HG03196 (cell line): ENCODE data around the gene PIK3CA.
A peak's percentile ranks its signal among the peaks of the same experiment; 100 is the strongest.
"Not testable (repeated sequence)": the region's sequence is repeated elsewhere in the genome, so short reads cannot be mapped to it uniquely, and the experiment has no call there.

ENCODE experiments used
- ATAC-seq: cut with Tn5 transposase; IDR thresholded peaks from one replicate; pipeline ENCODE4 v1.9.1; 2021; ENCODE audit not compliant: unreplicated experiment

The PIK3CA gene

DNA sequence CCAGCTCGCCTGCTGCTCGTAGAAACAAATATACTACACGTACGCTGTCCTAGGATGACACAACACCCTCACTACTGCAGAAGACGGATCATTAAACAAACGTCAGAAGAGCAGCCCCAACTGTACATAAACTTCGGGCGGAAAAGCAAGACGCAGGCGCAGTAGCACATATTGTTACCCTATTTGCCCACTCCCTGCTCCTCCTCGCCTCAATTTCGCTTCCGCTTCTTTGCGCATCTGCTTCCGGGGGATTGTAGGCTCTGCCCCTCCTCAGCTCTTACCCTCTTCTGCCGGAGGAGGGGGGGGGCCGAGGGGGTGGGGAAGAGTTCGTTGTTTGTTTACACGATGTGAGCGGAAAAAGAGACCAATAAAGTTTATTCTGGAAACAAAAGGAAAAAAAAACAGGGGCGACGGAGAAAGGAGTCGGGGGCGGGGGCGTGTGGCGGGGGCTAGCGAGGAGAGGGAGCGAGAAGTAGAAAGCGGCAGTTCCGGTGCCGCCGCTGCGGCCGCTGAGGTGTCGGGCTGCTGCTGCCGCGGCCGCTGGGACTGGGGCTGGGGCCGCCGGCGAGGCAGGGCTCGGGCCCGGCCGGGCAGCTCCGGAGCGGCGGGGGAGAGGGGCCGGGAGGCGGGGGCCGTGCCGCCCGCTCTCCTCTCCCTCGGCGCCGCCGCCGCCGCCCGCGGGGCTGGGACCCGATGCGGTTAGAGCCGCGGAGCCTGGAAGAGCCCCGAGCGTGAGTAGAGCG is at the start of gene PIK3CA:
PIK3CA (plus strand) TSS at position 485 of the 743 bp plus-strand sequence. CDS start 50,469 bp downstream, outside the sequence.
- ATAC-seq: peak; percentile 77

DNA sequence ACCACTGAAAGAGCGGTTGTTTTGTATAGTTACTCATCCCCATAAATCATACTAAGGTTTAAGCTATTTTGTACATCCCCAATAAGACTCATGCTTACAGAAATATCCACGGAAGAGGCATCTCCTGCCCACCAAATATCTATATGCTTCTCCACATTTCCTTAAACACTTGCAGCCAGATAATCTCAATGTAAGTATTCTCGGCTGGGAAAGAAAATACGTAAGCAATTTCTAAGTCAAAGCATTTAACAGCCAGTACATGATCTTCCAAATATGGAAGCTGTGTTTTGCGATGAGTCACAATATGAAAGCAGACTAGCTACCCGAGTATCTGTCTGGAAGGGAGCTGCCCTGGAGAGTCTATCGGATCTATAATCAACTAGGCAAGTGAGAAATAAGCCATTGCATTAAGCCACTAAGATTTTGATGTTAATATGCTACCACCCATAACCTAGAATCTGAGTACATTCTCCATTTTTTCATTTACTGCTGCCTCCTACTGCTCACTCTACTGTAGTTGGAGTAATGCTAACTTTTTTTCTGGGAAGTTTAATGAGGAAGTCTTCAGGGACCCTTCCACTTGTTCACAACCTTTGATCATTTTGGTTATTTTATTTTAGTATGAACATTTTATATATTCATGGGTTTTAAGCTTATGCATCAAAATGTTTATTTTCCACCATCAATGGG is 49.6 kb upstream of the PIK3CA start:
- ATAC-seq: no peak

DNA sequence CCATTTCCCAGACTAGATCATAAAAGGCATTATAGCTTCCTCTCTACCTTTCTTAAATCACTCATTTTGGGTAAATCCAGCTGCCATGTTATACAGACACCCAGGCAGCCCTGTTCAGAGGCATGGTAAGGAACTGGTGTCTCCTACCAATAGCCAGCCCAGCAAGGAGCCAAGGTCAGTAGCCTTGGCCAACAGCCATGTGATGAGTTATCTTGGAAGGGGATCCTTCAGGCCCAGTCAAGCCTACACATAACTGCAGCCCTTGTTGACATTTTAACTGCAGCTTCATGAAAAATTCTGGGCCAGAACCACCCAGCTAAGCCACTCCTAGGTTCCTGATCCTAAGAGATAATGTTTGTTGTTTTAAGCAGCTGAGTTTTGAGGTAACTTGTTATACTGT is 47.5 kb upstream of the PIK3CA start:
- no peak for ATAC-seq

DNA sequence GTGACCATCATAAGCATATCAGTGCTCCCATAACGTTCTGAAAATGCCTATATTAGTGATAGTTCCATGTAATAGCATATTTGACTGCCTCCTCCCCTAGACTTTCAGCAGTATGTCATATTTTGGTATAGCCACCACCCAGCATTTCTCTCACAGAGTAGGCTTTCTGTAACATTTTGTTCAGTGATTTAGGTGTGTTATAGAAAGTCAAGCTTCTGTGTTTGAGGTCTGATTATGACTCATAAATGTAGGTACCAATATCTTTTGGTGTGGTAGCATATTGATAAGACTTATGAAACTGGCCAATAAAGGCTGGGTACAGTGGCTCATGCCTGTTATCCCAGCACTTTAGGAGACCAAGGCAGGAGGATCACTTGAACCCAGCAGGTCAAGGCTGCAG is 42.3 kb upstream of the PIK3CA start:
- ATAC-seq: no peak

DNA sequence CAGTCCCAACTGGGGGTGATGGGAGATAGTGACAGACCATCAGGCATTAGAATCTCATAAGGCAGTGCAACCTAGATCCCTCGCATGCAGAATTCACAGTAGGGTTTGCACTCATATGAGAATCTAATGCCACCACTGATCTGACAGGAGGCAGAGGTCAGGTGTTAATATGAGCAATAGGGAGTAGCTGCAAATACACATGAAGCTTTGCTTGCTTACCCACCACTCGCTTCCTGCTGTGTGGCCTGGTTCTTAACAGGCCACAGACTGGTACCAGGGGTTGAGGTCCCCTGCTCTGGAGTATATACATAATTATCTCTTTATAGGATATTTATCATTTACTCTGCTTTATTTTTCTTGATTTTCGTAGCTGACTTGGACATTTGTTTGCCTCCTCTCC is 40.5 kb upstream of the PIK3CA start:
- no peak for ATAC-seq

DNA sequence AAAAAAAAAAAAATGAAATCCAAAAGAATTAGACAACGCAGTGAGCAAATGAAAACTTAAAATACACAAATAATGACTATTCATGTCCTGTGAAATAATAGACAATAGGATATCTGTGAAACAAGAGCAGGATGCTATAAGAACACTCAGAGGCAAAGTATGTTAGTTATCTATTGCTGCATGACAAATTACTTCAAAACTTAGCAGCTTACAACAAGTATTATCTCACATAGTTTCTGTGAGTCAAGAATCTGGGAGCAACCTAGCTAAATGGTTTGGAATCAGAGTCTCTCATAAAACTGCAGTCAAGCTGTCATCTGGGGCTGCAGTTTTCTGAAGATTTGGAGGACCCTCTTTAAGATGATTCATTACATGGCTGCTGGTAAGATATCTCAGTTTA is 40.1 kb upstream of the PIK3CA start:
- no peak for ATAC-seq

DNA sequence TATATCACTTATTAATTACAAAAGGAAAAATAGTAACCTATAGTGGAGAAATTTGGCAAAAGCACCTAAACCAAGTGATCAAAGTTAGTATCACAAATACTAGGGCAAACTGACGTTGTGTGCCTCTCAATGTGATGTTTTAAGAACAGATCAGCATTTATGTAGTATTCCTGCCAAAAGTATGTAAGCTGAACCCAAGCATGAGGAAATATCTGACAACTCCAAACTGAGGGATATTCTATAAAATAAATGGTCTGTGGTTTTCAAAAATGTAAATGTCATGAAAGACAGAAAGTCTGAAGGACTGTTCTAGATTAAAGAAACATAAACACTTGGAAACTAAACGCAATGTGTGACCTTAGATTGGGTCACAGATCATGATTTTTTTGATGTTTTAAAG is 34.3 kb upstream of the PIK3CA start:
- ATAC-seq: no peak

DNA sequence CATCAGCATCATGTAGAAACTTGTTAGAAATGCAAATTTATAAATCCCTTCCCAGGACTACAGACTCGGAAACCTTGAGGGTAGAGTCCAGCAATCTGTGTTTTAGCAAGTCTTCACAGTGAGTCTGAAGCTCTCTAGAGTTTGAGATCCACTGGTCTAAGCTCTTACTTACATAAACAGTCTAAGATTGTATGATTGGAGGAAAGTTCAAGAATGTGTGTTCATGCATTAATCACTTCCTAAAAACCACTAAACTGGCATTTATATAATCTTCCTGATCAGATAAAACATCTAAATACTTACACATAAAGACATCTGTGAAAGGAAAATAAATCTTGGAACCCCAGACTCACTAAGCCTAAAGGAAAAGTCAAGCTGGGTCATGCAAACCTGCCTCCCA is 32.7 kb upstream of the PIK3CA start:
- not testable (repeated sequence) for ATAC-seq

DNA sequence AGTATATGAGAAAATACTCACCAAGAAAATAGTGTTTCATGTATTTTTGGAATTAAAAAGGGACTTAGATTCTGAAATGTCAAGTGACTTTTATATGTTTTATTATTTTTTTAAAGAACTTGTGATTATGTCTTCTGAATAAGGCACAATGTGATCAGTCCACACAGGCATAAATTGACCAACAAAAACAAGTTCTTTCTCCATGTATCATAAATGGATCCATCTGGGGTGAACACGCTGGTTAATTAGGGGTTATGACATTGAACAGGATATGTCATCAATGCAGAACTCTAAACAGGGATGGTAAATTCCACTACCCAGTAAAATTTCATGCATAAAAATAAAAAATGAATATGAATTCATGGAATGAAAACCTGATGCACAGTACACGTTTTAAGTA is 31.3 kb upstream of the PIK3CA start:
- ATAC-seq: no peak

DNA sequence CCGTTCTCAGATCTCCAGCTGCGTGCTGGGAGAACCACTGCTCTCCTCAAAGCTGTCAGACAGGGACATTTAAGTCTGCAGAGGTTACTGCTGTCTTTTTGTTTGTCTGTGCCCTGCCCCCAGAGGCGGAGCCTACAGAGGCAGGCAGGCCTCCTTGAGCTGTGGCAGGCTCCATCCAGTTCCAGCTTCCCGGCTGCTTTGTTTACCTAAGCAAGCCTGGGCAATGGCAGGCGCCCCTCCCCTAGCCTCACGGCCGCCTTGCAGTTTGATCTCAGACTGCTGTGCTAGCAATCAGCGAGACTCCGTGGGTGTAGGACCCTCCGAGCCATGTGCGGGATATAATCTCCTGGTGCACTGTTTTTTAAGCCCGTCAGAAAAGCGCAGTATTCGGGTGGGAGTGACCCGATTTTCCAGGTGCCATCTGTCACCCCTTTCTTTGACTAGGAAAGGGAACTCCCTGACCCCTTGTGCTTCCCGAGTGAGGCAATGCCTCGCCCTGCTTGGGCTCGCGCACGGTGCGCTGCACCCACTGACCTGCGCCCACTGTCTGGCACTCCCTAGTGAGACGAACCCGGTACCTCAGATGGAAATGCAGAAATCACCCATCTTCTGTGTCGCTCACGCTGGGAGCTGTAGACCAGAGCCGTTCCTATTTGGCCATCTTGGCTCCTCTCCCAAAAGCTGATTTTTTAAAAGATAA is 15.8 kb upstream of the PIK3CA start:
- ATAC-seq: not testable (repeated sequence)

DNA sequence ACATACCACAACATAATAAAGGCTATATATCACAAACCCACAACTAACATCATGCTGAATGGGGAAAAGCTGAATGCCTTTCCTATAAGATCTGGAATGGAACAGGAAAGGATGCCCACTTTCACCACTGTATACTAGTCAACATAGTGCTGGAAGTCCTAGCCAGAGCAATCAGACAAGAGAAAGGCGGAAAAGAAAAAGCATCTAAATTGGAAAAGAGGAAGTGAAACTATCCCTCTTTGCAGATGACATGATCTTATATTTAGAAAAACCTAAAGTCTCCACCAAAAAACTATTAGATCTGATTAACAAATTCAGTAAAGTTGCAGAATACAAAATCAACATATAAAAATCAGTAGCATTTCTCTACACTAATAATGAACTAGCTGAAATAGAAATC is 14.6 kb upstream of the PIK3CA start:
- ATAC-seq: no peak

DNA sequence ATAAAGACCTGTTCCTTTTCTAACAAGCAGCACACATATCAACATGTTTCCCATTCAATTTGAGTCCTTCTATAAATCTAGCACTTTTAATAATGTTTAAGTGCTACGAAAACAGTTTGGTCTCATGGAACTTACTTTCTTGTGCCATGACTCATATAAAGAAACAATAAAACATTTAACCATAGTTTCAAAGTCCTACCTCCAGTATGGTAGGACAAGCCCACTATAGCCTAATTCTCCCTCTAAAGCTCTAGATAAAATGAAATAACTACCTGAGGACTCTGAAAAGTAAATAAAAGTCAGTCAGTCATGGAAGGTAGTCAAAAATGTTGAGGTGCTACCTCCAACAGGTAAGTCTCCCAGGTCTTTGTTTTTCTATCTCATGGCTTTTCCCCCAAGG is 12.0 kb upstream of the PIK3CA start:
- no peak for ATAC-seq

DNA sequence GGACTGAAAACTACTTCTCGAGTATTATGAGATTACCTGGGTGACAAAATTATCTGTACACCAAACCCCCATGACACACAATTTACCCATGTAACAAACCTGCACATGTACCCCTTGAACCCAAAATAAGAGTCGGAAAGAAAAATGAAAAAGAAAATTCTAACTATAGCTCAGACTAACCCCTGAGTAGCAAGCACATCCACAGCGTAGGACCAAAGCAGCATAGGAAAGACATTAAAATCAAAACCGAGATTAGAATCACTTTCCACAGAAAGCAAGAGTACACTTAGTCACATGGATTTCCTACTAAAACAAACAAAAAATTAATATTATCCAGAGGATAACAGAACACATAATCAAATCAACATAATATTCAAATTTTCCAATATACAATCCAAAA is 6.3 kb upstream of the PIK3CA start:
- ATAC-seq: no peak

DNA sequence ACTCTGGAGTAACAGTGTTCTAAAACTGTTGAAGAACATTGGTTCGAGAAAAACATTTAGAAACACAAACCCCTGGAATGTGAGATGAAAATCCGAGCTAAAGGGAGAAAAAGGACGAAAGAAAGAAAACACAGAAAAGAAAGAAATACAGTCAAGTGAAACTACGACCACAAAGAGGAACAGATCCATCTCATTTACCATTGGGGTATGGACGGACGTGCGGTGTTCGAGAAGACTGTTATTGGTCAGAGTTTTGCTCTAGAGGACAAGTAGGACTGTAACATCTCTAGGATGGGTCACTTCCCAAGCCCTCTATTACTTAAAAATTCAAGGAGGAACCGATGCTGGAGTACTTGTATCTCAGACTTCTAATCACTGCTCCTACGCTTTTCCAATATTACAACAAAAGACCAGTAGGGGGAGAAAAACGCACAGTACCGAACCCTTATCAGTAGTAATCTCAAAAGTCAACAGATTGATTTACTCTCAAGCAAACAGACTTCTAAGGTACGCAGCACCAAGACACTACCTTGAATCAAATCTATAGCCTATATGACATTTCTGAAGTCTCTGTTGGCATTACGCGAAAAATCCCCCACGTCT is 1.1 kb upstream of the PIK3CA start:
- ATAC-seq: peak; percentile 28

DNA sequence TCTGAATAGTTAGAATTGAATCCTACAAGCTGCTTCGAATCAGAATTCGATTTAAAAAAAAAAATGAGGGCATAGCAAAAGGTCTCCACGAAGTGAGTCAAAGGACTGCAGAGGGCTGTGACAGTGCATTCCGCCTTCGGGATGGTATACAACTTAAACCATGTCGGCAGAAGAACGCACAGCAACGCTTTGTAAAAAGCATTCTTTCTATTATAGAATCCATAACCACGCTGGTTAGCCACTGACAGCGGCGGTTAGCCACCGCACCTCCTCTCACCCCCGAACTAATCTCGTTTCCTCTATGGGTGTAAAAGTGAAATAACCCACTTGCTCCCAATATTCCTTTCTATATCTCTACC is 664 bp upstream of the PIK3CA start:
- peak; percentile 36 for ATAC-seq

DNA sequence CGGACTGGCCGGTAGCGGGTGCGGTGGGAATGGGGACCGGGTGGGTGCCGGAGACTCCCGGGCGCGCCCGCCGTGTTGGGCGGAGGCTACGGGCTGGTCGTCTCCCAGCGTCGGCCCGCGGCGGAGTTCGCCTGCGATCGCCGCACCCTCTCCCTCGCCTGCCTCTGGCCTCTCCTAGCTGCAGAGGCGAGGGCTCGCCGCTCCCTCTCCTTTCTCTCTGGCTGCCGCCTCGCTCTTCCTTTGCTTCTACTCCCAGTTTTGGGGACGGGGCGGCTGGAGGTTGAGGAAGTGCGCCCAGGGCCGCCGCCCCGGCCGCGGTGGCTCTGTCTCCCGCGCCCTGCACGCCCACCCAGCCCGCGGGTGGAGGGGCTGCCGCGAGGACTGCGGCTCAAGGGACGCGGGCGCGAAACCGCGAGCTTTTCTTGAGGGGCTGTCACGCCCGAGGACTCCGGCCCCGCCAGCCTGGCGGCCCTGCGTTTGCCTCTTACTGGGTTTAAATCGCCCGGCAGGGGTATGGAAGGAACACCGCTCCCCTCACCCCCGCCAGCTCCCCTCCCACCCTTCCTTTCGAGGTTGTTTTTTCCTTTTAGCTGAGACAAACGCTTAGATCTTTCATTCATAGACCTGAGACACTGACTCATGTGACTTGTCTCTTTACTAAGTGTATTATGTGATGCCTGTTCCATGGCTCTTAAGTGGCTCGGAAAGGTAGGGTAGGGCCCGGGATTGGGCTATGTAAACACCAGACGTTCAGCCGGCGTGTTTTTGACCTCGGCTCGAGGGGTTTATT is 654 bp downstream of the PIK3CA start:
- ATAC-seq: peak; percentile 21

DNA sequence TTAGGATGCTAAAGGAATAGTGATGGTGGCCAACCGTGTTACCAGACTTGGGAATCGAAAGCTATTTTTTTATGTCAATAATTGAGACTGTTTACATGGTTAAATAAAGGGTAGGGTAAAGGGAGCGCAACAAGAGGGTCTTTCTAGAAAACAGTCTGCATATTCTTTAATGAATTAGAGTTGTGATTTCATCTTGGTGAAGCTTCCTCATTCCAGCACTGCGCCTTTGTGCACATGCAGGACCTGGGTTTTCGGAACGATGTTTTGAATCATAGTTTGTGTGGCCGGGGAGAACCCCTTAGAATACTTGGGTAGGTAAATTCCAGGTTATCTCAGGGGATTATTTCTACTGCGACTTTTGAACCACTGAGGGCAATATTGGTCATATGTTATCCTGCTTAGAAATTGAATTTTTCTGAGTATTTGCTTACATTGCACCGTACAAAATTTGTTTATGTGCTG is 1.3 kb downstream of the PIK3CA start:
- ATAC-seq: peak; percentile 29

DNA sequence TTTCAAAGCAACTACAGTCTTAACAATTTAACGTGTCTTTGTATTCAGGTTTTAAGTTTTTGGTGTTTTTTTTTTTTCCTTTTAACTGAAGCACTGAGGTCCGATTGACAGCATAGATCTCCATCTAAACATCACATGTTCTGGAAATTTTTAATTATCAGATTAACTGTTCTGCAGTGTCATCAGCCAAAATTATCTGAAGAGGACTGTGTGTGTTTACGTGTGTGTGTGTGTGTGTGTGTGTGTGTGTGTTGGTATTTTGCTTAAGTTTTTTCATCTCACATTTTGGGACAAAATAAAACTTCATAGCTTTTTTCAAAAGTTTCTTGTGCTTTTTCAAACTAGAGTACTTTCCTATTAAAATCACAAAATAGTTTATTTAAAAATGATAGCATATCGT is 1.8 kb downstream of the PIK3CA start:
- no peak for ATAC-seq

DNA sequence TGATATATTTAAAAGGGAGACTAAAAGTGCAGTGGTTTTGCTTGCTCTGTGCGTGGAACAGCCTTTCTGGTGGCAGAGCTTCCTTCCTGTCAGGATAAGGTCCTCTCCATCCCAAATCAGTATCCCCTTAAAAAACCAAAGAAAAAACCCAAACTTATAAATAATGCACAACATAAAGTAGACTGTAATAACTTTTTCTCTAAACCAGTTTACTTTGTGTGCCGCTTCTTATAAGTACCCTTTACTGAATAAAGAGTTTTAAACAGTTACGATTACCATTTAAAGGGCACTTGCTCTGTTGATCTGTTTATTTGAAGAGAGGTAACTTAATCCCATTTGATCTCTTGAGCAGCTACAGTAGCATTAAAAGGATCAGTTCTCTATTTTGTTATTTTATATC is 2.5 kb downstream of the PIK3CA start:
- no peak for ATAC-seq

DNA sequence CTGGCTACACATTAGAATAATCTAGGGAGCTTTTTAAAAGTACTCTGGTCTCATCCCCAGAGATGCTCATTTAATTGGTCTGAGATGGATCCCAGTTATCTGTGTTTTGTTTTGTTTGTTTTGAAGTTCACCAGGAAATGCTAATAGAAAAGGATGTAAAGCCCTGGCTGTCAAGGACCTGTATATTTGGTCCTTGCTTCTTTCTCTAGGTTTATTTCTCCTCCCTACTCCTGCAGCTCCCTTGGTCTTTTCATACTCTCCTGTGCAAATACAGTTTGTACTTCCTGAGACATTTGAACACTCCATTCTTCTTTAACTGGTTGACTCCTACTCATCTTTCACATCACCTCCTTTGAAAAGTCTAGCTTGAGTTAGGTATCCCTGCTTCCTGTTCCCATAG is 3.3 kb downstream of the PIK3CA start:
- ATAC-seq: no peak

DNA sequence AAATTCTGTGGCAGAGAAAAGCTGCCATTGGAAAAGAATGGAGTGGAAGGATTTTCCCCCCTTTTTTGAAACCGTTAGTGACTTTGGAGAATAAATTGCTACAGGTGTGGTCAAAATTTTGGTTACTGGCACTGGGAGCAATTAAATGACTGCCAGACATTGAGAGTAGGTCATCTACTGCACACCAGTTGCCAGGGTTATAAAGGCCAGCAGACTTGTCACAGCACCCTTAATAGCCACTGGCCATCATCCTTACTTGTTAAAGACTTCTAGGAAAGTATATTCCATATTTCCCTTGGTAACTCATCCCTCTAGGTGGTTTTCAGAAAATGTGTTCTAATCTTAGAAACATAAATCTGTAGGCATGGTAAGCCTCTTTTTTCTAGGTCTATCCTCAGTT is 8.0 kb downstream of the PIK3CA start:
- ATAC-seq: no peak
